Erythroblast (primary cell): ENCODE results near the gene MAU2.

Source experiments
- DNase-seq, 2 experiments: peaks; one replicate each; lab custom pipeline; 2025; lab: John Stamatoyannopoulos, UW
- GATA1 ChIP-seq: IDR thresholded peaks from 2 replicates; pipeline ENCODE4 v1.6.1; 2011; ENCODE audit warnings: low read depth, mild to moderate bottlenecking, control low read depth, low read length, moderate library complexity
- POLR2A ChIP-seq: IDR thresholded peaks from 2 replicates; pipeline ENCODE4 v1.6.1; 2011; ENCODE audit warnings: mild to moderate bottlenecking, low read length

MAU2 gene, protein sequence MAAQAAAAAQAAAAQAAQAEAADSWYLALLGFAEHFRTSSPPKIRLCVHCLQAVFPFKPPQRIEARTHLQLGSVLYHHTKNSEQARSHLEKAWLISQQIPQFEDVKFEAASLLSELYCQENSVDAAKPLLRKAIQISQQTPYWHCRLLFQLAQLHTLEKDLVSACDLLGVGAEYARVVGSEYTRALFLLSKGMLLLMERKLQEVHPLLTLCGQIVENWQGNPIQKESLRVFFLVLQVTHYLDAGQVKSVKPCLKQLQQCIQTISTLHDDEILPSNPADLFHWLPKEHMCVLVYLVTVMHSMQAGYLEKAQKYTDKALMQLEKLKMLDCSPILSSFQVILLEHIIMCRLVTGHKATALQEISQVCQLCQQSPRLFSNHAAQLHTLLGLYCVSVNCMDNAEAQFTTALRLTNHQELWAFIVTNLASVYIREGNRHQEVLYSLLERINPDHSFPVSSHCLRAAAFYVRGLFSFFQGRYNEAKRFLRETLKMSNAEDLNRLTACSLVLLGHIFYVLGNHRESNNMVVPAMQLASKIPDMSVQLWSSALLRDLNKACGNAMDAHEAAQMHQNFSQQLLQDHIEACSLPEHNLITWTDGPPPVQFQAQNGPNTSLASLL

DNA sequence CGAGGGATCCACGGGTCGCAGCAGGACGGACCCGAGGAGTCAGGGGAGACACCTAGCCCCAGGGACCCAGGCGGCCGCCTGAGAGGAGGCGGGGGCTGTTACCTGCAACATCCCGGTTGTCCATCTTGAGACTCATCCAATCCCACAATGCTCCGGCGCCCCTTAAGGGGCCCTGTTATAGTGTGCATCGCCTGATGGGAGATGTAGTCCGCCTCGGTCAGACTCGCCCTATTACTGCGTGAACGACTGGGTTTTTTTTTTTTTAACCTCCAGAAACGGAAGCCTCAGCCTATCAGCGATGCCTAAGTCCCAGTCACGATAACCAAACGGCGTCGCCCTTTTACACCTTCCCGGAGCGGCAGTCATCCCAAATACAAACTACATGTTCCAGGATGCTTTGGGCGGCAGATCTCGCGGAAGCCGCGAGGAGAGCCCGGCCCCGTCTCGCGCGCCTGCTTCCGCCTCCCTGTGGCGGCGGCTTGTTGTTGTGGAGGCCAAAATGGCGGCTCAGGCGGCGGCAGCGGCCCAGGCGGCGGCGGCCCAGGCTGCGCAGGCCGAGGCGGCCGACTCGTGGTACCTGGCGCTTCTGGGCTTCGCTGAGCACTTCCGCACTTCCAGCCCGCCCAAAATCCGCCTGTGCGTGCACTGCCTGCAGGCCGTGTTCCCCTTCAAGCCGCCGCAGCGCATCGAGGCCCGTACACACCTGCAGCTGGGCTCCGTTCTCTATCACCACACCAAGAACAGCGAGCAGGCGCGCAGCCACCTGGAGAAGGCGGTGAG lies at the start of gene MAU2, which contains the start of gene SUGP1:
Gene MAU2 (plus strand): TSS at position 469 of the 780 bp plus-strand sequence. CDS start 31 bp downstream, at position 500.
Gene SUGP1 (minus strand): TSS at position 149 of the 780 bp plus-strand sequence. CDS start 13 bp downstream, at position 136.
- DNase-seq: peak; percentile 96 to 98
- TF ChIP-seq POLR2A: peak; percentile 82
- TF ChIP-seq GATA1: no peak

DNA sequence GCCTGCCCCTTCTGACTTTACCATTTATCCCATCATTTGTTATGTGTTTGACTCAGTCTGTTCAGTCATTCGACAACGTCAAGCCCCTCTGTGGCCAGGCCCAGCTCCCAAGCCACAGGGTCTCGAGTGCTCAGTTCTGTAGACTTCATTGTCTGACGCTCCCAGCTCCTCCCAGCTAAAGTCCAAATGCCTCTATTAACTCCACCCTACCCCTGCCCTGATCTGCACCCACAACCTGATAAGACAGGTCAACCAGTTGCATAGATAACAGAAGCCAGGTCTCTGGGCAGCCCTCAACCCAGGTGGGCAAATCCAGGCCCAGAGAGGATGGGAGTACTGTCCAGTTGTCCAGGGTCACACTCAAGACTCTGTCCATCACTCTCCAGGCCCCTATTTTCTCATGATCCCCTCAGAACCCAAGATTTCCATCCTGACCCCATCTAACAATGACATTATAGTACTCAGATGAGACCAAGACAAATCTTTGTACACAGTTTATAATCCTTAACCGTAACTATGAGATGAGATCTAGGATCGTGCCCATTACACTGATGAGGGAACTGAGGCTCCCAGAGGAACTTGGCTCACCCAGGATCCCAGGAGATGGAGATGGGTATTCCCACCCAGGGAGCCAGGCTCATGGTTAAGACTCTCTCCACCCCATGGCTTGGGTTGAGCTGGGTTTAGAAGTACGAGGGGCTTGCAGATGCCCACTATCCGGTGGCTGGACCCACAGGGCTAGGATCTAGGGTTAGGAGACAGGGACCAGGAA lies 48.6 kb upstream of the MAU2 start:
- DNase-seq: no peak
- TF ChIP-seq GATA1 (no peak), POLR2A (no peak)

- DNase-seq: no peak
- no peak for TF ChIP-seq GATA1
- TF ChIP-seq POLR2A: no peak
Observed at GRCh38 chr19:19274146-19274545, 46.5 kb upstream of the MAU2 start.

- no peak for DNase-seq
- TF ChIP-seq GATA1: no peak
Observed at GRCh38 chr19:19274716-19275565, 45.7 kb upstream of the MAU2 start.

DNA sequence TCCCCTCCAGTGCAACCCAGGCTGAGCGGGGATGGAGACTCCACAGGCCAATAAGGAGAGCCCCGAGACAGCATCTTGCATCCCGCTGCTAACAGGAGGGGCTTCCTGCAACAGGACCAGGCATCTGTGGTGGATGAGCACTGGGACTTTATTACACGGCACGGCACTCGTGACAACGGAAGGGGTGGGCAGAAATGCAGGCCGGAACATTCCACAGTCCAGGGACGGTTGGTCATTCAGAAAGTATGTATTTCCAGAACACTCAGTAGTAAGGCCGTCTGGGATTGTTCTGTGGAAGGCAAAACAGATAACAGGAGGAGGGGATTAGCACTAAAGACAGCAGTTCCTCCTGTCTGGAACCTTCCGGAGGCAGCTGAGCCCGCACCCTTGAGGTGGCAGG lies 44.2 kb upstream of the MAU2 start:
- DNase-seq: no peak

DNA sequence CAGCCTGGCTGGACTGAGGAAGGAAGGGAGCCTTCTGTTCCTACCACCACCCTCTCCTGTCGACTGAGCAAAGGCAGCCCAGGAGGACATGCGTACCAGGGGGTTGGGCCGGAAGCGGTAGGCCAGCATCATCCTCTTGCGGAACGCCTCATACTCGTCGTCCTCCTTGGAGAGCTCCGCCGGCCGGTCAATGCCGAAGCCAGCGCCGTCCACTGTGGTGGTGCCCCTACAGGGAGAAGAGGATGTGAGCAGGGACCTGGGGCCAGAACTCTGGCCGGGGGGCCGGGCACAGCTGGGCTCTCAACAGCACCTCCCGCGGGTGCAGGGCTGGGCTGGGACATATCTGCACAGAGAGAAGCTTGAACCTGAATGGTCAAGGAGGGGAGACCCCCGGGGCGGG lies 43.8 kb upstream of the MAU2 start:
- DNase-seq: no peak

More for the DNA sequence above, 44.2 kb upstream of the MAU2 start:
- no peak for TF ChIP-seq GATA1
- no peak for TF ChIP-seq POLR2A

DNA sequence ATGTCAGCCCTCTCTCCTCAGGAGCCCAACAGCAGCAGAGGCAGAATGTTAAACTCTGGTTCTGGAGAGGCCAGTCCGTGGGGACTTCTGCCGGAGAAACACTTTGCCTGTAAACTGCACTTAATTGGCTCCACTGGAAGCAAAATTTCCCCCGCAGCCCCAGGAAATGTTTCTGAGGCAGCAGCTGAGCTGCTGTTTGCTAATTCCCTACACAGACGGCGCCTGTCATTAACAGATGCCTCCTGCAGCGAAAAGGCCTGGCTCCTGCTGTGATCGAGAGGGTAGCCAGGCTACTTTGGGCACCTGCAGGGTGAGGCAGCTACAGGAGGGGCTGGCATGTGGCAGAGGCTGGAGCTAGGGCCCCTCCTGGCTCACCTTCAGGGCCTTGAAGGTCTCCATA lies 42.3 kb upstream of the MAU2 start:
- no peak for DNase-seq
- TF ChIP-seq POLR2A (no peak), GATA1 (no peak)

More for the DNA sequence above, 43.8 kb upstream of the MAU2 start:
- no peak for TF ChIP-seq GATA1
- no peak for TF ChIP-seq POLR2A

GRCh38 chr19:19279062-19279612 lies 41.5 kb upstream of the MAU2 start:
- no peak for TF ChIP-seq GATA1
- no peak for TF ChIP-seq POLR2A
- DNase-seq: no peak

- TF ChIP-seq GATA1 (no peak), POLR2A (no peak)
- no peak for DNase-seq
Observed at GRCh38 chr19:19279853-19280252, 40.8 kb upstream of the MAU2 start.

DNA sequence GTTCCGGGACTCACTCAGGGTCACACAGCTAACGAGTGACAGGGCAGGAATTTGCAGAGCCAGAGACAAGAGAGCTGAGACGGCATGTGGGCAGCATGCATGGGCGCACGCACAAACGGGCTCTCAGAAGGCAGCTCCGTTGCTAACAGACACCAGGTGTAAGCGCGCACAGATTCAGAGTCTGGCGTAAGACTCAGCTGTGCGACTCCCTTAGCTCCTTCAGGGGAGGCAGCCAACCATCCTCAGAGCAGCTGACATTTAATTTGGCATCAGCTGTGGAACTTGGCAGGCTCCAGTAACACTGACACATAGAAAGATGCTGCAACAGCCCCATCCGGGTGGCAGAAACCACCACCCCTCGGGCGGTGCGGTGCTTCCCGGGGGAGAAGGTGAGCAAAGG lies 40.1 kb upstream of the MAU2 start:
- TF ChIP-seq GATA1: no peak
- TF ChIP-seq POLR2A: no peak
- no peak for DNase-seq

GRCh38 chr19:19285686-19286085 lies 34.9 kb upstream of the MAU2 start:
- TF ChIP-seq GATA1 (no peak), POLR2A (no peak)
- peak; percentile 53 to 86 for DNase-seq

GRCh38 chr19:19292607-19293006 lies 28.0 kb upstream of the MAU2 start:
- TF ChIP-seq POLR2A (no peak), GATA1 (no peak)
- DNase-seq: no peak
